GM21381 (cell line): Measurements from ENCODE around the gene ALK.

Source experiments
- ATAC-seq: cut with Tn5 transposase; IDR thresholded peaks from one replicate; pipeline ENCODE4 v1.9.1; 2021; ENCODE audit warnings: mild to moderate bottlenecking, moderate library complexity; ENCODE audit not compliant: unreplicated experiment

ALK gene

DNA sequence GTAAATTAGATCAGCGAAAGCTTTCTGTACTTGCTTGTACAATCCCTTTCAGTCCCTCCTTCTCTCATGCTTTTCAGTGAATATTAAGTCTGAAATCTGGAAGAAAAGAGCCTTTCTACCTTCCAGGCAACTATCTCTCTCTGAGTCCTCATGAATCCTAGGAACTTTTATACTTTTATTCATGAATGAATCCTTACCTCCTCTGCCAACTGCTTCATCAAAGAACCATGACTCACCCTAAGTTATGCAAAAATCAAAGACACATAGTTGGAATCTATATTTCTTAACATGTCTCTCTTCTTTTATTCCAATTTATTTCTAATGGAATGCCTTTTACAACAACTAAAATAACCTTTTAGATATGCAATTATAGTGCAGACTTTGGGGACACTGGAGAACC is 412.0 kb downstream of the ALK start:
- ATAC-seq = no peak

DNA sequence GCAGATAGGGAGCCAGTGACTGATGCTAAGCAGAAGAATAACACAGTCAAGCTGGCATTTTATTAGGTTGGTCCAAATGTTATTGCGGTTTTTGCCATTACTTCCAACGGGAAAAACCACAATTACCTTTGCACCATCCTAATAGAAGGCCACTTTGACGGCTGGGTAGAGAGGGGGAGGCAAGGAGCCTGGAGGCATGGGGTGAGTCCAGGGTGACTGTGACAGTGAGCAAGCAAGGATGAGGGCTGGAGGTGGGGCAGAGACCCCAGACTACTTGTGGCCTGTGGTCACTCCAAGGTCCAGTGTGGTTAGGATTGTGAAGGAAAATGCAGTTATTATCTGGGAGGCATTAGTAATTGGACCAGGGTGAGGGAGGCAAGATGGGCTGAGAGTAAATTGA is 416.6 kb downstream of the ALK start:
- no peak for ATAC-seq

DNA sequence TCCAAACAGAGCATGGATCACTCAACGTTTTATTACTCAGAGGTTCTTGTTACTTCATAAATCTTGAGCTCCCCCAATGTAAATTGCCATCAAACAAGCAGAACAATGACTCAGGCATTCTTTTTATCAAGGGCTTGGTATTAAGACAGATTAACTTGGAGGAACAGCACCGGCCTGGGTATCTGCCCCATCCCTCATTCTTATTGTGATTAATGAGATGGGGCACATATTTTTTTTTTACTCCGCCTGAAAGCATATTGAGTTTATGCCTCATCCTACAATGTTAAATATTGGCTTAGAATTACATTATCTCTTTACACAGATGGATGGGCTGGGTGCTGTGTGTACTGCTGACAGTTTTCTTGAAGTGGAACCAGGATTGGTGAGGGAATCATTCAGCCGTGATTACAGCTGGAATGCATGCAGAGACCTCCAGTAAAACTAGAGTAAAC is 418.9 kb downstream of the ALK start:
- no peak for ATAC-seq

DNA sequence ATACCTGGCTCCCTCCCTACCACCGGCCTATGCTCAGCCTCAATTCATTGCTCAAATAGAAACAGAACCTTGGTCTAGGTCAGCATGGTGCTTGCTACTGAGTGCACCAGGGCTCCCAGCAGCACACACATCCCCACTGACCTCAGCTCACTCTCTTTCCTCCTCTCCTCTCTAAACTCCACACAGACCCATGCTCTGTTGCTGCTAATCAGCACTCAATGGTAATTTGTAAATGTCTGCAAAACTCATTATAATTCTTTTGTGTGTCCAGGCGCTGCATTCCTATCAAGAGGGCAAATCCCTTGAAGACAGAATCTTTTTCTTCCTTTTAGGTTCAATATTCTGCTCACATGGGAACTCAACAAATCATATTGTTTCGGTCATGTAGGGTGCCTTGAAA is 424.0 kb downstream of the ALK start:
- no peak for ATAC-seq

DNA sequence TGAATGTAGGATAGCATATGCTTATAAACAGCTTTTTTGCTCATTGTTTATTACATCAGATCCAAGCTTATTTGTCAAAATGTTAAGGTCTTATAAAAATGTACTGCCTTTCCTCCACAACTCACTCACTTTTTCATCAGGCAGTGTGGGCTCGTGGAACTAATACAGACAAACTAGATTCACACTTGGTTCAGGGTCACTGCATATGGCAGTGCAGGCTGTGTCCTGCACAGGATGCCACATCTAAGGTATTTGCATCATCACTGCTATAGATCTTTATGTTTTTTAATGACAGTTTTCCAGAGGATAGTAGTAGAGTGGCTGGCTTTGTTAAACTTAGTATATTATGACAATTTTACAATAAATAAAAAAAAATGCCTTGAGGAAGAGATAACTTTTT is 425.2 kb downstream of the ALK start:
- no peak for ATAC-seq

DNA sequence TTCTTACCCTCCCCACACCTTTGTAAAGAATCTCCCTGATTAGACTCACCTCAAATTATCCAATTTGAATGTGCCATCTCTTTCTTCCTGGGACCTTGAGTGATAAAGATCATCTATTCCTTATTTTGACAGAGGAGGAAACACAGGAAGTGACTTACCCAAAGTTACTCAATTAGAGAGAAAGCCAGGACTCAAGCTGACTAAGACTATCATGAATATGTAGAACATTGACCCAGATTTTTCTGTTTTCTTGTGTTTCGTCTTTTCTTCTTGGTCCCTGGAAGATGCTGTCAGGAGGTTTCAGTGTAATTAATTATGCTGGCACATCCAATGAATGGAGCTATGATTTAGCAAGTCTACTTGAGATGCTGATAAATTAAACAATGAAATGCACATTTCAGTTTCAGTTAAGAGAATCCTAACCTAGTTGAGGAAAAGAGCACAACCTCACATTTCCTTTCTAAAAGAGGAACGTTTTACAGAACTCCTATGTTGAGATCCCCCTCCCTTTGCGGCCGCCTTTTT is 425.8 kb downstream of the ALK start:
- ATAC-seq = no peak

DNA sequence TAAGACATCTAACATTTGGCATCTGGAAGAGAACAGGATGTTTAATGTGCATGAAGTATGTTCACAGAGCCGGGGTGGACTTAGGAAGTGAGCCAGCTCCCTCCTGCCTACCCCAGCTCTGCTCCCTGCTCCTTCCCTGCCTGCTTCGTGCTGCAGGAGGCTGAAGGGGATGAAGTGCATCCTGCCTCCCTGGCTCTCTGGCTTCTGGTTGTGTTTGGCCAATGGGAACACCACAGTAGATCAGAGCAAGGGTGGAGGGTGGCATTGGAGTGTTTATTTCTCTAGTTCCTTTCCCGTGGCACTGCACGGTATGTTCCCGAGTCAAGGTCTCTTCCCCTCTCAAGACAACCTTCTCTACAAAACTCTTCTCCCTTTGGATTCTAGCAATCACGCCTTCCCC is 426.3 kb downstream of the ALK start:
- ATAC-seq = no peak

DNA sequence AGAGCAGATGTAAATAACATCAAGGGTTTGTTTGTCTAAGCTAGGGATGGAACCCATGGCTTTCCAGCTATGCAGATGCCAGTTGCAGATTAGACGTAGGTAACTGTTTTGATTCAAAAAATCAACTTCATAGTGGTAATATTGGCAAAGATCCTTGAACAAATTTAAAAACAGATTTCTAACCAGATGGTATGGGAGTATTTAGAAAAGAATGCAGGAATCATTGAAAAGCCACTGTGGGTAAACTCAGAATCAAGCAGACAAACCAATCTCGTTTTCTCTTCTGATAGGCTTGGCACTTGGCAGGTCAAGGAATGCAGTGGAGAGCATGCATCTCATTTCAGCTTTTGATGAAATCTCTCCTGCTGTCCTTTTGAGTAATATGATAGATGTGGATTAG is 428.7 kb downstream of the ALK start:
- no peak for ATAC-seq

DNA sequence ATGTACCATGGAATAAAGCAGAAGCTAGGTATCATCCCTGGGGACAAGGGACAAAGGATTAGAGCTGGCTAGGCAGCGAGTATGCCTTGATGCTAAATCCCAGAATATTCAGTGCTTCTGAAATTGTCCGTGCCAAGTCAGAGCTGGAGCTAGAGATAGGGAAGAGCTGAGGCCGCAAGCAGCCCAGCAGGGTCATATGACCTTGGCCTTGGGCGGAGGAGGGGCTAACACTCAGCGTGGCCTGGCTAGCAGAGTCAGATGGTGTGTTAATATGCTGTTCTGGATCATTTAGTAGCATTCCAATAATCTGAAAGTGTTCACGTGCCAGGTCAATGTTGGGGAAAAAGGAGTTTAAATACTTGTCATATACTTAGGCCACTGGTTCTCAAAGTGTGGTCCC is 431.3 kb downstream of the ALK start:
- no peak for ATAC-seq

DNA sequence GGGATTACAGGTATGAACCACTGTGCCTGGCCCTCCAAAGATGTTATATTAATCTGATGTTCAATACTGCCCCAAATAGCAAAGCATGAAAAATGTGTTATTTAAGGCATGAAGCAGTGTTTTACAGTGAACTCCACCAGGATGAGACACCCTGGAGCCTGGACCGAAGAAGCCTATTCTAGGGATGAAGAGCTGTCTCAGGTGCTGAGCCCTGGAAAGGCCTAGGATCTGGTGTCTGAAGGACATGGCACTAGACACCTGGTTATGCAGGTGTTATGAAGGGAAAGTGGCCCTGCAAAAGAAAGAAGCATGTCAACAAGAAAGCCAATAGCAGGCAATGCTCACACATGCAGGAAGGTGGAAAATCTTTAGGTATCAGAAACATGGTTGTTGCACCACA is 431.8 kb downstream of the ALK start:
- no peak for ATAC-seq

DNA sequence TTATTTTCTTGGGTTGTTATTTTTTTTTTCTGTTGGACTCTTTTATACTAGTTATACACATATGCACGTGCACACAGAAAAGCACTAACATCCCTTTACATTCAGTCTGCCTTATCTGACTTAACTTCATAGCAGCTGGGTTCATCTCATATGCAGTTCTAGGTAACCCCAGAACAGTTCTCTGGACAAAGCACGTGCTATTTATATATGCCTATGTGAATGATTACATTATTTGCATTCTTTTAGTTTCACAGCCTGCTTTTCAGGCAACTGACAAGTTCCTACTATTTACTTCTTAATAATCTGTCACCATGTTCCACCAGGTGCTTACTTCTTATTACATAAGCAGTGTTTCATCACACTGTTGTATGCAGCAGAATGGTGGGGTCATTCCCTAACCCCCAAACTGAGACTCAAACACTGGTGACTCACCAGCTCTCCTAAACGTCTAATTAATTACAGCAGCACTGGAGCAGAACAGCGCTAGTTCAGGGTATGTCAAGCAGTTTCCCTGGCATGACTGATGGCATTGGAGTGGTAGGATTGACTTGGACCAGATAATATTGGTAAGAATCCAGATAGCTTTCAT is 433.3 kb downstream of the ALK start:
- ATAC-seq = no peak

DNA sequence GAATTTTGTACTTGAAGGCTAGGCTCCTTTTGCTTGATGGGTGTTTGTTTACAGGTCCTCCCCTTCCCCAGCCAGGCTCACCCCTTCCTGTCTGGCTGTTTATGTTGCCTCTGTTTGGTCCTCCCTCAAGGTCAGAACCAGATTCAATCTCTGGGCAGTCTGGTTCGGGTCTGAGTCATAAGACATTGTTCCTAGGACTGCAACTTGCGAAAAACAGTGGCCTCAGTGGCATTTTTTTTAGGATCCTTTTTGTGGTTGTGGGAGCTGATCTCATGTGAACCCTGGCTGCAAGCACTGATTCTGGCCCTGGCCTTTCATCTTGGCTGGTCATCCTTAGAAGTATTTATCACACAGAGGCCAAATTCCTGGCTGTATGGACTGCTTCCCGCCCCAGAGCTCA is 435.8 kb downstream of the ALK start:
- no peak for ATAC-seq

DNA sequence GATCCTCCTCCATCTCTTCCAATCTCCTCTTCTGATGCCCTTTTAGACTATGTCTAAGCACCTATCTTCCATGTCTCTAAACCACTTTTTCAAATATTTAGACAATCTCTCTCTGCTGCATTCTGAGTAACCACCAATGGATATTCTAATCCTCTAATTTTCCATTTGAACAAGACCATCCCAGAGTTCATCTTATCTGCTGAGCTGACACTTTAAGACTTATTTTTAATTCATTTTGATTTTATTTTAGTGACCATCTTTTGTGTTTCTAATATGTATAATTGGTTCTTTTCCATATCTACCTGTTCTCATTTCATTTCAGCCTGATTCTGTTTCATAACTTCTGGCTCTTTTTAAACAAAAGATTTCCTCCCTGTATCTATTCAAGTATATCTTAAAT is 436.3 kb downstream of the ALK start:
- no peak for ATAC-seq

DNA sequence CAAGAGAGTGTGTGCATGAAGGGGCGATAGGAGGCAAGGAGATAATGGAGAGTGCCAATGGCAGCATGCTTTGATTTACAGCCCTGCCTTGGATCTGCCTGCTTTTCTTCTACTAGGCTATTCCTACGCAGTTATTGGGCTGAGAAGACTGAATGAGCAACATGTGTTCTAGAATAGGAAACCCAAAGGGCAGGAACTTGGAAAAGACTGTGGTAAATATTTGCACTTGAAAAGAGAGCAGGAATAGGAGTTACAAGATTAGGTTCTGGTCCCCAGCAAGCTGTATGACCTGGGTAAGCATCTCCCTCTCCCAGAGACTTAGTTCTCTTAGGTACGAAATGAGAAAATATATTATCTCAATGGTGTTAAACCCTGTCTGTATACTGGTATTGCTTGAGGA is 438.5 kb downstream of the ALK start:
- no peak for ATAC-seq

DNA sequence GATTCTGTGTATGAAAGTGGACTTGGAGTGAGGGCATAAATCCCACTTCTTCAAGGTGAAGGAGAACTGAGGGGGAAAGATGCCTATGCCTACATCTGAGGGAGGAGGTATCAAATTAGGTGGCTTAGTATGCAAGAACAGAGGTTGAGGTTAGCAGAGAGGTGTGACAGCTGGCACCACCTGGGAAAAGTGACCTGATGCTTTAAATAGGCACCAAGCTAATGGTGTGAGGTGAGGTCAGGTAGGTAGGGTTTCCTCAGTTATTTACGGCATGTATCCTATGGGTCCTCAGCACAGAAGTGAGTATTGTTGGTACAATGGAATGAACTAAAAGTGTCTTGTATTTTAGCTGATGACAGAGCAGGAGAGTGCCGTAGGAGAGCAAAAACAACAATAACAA is 439.0 kb downstream of the ALK start:
- no peak for ATAC-seq

DNA sequence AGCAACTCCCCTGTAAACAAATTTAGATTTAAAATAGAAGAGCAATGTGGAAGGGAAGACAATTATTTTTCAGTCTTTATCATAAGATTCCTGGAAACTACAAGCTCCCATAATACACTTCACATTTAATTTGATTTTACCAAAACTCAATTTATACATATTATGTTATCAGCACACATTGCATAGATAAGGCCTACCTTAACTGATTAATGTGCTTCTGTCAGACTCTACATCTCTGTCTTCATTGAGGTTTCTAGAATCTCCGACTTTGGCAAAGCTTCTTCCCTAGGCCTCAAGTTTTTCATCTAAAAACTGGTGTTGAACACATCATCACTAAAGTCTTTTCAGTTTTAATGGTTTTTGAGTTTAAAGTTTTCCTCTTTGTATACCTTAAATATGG is 440.1 kb downstream of the ALK start:
- no peak for ATAC-seq

DNA sequence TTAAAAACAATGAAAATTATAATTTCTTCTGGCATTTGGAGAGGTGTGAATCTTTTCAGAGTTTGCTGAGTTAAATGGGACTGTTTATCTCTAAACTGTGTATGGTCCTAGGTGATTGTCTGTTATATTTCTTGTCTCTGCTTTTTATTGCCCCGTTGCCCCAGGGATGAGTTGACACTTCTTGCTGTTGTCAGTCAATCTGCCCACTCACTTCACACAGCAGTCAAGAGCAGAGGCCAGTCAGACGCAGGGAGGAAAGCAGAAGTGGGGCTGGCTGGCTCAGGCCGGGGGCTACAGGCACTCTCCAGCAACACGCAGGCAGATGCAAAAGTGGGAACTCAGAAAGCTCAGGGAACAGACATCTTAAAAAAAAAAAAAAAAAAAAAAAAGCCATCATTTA is 441.0 kb downstream of the ALK start:
- no peak for ATAC-seq

DNA sequence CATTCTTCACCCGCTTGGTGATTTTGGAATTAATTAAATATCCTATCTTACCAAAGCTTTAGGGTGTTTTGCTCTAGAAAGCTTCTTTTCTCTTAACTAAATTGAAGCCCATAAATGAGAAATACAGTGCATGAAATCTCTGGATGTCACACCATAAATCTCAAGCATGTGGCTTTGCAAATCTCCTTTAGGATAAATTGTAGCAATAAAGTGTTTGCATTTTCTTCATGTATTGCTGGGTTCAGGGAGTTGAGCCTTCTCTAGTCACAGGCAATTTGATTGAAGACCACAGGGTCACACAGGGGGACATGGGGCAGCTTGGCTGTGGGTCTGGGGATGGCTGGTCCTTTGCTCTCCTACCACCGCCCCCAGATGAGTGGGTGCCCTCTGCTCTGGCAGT is 442.0 kb downstream of the ALK start:
- ATAC-seq = no peak

DNA sequence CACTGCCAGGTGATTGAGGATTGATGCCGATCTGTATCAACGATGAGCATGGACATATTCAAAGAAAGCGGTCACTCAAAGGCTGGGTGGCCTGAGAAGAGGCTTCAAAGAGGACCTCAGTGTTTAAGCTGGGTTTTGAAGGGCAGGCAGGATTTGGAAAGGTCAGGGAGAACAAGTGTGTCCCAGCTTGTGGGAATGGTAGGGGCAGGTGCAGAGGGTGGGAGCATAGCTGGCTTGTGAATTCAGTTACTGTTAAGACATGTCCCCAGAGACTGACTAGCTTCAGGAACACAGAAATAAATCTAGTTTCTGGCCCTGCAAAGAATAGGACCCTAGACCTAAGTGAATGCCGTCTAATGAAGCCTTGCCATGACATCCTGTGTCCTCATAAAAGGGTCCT is 442.7 kb downstream of the ALK start:
- no peak for ATAC-seq

DNA sequence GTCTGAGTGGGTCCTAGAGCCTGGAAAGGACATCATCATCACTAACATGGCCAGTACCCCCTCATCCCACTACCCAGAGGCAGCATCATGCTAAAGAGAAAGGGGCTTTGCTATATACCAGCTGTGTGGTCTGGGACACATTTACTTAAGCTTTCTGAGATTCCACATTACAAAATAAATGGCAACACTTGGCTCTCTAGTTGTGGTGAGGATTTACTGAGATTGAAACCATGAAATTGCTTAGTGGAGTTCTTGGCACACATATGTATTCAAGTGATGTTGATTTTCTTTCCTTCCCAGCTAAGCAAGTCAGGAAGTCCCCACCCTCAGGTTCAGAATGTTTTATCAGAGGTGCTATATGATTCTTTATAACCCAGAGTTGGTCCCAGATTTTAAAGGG is 444.2 kb downstream of the ALK start:
- ATAC-seq = no peak

DNA sequence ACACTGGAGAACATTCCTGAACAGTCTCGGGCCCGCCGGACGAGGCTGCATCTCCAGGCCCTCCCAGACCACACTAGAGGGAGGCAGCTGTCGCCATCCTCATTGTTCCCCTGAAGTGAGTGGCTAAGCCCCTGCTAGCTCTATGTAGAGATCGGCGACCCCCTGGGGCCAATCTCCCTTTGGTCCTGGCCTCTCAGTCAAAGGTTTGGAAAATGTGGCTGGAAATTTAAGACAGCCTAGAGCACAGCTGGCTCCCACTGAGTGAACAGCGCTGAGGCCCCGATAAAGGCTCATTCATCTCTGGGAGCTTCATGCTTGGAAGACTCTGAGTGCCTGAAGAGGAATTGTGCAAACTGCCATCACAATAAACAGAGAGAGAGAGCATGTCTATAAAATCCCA is 445.9 kb downstream of the ALK start:
- ATAC-seq = no peak

DNA sequence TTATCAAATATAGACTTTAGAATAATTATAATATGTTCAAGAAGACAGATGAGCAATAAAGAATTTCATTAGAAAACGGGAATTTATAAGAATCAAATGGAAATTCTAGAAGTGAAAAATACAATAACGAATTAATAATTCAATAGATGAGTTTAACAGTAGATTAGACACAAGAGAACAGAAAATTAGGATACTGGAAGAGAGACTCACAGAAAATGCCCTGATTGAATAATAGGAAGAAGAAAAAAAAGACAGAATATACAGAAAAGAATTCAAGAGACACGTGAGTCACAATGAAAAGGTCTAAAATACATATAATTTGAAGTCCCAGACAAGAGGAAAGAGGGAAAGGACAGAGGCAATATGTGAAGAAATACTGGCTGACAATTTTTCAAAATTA is 451.4 kb downstream of the ALK start:
- ATAC-seq = no peak

DNA sequence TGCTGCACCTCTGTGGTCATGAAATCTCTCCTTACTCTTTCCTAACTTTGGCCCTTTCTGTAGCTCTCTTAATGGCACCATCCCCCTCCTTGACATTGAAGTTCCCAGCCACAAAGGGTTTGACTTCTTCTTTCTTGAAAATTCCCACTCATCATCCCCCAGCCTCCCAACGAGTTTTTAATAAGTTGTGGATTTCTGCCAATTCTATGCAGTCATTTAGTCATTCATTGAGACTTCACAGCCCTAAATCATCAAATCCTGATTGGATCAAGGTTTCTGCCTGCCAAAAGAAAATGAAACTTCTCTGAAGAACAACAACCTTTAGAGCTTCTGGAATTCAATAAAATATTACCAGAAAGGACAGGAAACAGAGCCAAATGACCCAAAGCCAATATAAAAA is 451.9 kb downstream of the ALK start:
- no peak for ATAC-seq
